HepG2 (cell line): Measurements from ENCODE around the gene LRRC25. TPM values are rescaled to one million over a fixed set of nuclear protein-coding genes. Genes with fewer than 3 reads are reported as not detected.

Experiments
- BRD4 ChIP-seq: sonication (generic); formaldehyde crosslinking; IDR thresholded peaks from 2 replicates; pipeline ENCODE4 v1.4.0; 2020; ENCODE audit warnings: missing genetic modification reagents
- HNRNPUL1 ChIP-seq: fragments of 200-400 bp; formaldehyde crosslinking; IDR thresholded peaks from 2 replicates; pipeline ENCODE4 v1.6.1; 2017; ENCODE audit warnings: low read depth, mild to moderate bottlenecking, low read length, moderate library complexity
- KLF15 ChIP-seq: sonication (generic); formaldehyde crosslinking; IDR thresholded peaks from 2 replicates; pipeline ENCODE4 v1.8.1; 2023; ENCODE audit warnings: borderline replicate concordance, mild to moderate bottlenecking, inconsistent platforms, missing genetic modification reagents, mixed read lengths
- PRDM10 ChIP-seq: sonication (generic); formaldehyde crosslinking; IDR thresholded peaks from 2 replicates; pipeline ENCODE4 v1.4.0; 2020; ENCODE audit warnings: low read depth, missing genetic modification reagents
- RAD21 ChIP-seq: fragments of 450-650 bp; formaldehyde crosslinking; IDR thresholded peaks from 2 replicates; pipeline ENCODE4 v1.5.0; 2020; ENCODE audit warnings: mild to moderate bottlenecking
- RFX3 ChIP-seq: IDR thresholded peaks from 2 replicates; pipeline ENCODE4 v1.6.1; 2016; ENCODE audit warnings: missing biosample characterization, missing genetic modification reagents
- THAP9 ChIP-seq: sonication (generic); formaldehyde crosslinking; IDR thresholded peaks from 2 replicates; pipeline ENCODE4; 2020; ENCODE audit warnings: missing genetic modification reagents, mild to moderate bottlenecking, borderline replicate concordance
- ZFP90 ChIP-seq: sonication (generic); formaldehyde crosslinking; IDR thresholded peaks from 2 replicates; pipeline ENCODE4 v1.8.0; 2022; ENCODE audit warnings: missing genetic modification reagents, mild to moderate bottlenecking, inconsistent platforms, borderline replicate concordance
- ZMYM4 ChIP-seq: sonication (generic); formaldehyde crosslinking; IDR thresholded peaks from 2 replicates; pipeline ENCODE4 v1.8.1; 2023; ENCODE audit warnings: mild to moderate bottlenecking, missing genetic modification reagents
- ZNF276 ChIP-seq: sonication (generic); formaldehyde crosslinking; IDR thresholded peaks from 2 replicates; pipeline ENCODE4 v1.4.0; 2020; ENCODE audit warnings: mild to moderate bottlenecking, low read depth, missing genetic modification reagents
- ZNF34 ChIP-seq: sonication (generic); formaldehyde crosslinking; IDR thresholded peaks from 2 replicates; pipeline ENCODE4 v1.4.0; 2020; ENCODE audit warnings: mild to moderate bottlenecking, missing genetic modification reagents, borderline replicate concordance
- ZNF530 ChIP-seq: sonication (generic); formaldehyde crosslinking; IDR thresholded peaks from 2 replicates; pipeline ENCODE4 v1.5.0; 2020; ENCODE audit warnings: low read depth, mild to moderate bottlenecking, missing genetic modification reagents
- ZNF572 ChIP-seq: sonication (generic); formaldehyde crosslinking; IDR thresholded peaks from 2 replicates; pipeline ENCODE4 v1.5.1; 2020; ENCODE audit warnings: mild to moderate bottlenecking, missing genetic modification reagents
- ZNF770 ChIP-seq: sonication (generic); formaldehyde crosslinking; IDR thresholded peaks from 2 replicates; pipeline ENCODE4 v1.5.0; 2020; ENCODE audit warnings: mild to moderate bottlenecking, missing genetic modification reagents
- polyA plus RNA-seq, 8 experiments: library from polyadenylated mRNA; depleted of rRNA in 3 of 8; stranded (reverse) in 7 of 8; unstranded in 1 of 8; fragments of >200 nt; fragmentation: Illumina TruSeq in 4 of 8; extraction: Trizol in 4 of 8; gene quantifications; 2 replicates each; pipeline versions ENCODE4 v1.2.1 to v1.2.3, GENCODE V29; 2011 to 2016; ENCODE audit warnings: low read depth in 4 of 8, missing spikeins in 1 of 8, mixed read lengths in 1 of 8; ENCODE audit not compliant: insufficient read depth in 1 of 8
- total RNA-seq, 5 experiments: library from RNA; depleted of rRNA; stranded (reverse); fragments of >200 nt; fragmentation: Illumina TruSeq; extraction: Trizol; gene quantifications; 2 replicates each; pipeline ENCODE4 v1.2.3, GENCODE V29; 2016; ENCODE audit warnings: low read depth in 1 of 5
- TF ChIP-seq, protein P1 (sequence below): sonication (generic); formaldehyde crosslinking; IDR thresholded peaks from 2 replicates; pipeline ENCODE4 v1.5.0; 2020; ENCODE audit warnings: mild to moderate bottlenecking, missing genetic modification reagents, moderate library complexity

LRRC25 gene
- total and polyA plus RNA-seq, 2 of the 13 experiments (the other 11 are each of a cell fraction or from before 2014, with no cell fraction given), result 0.13 to 0.53 TPM

DNA sequence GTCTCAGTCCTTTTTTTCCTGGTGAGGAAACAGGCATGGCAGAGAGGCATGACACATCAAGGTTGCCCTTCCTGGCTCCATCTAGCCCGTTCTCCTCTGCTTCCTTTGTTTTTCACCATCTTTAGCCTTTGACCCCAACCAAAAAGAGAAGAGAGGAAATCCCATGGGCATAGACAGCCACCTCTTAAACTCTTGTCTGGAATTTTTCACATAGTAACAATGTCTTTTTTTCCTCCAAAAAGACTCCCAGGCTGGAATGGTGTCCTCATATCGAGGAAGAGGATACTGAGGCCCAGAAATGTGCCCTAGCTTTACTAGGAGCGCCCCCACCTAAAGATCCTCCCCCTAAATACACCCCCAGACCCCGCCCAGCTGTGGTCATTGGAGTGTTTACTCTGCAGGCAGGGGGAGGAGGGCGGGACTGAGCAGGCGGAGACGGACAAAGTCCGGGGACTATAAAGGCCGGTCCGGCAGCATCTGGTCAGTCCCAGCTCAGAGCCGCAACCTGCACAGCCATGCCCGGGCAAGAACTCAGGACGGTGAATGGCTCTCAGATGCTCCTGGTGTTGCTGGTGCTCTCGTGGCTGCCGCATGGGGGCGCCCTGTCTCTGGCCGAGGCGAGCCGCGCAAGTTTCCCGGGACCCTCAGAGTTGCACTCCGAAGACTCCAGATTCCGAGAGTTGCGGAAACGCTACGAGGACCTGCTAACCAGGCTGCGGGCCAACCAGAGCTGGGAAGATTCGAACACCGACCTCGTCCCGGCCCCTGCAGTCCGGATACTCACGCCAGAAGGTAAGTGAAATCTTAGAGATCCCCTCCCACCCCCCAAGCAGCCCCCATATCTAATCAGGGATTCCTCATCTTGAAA, 11.5 kb downstream of the LRRC25 start, which contains the start of gene GDF15 (continued):
- TF ChIP-seq ZNF572 (no peak), ZNF34 (CRISPR knock-in tag) (peak; percentile 92; the same call in 1 of the 2 replicates), KLF15 (CRISPR knock-in tag) (peak; percentile 80; the same call in 1 of the 2 replicates), ZNF276 (CRISPR knock-in tag) (peak; percentile 90), RAD21 (CRISPR knock-in tag) (peak; percentile 93), HNRNPUL1 (no peak), PRDM10 (CRISPR knock-in tag) (peak; percentile 82), BRD4 (CRISPR knock-in tag) (peak; percentile 87), ZFP90 (CRISPR knock-in tag) (peak; percentile 91), THAP9 (CRISPR knock-in tag) (peak; percentile 59; the same call in 1 of the 2 replicates), ZNF530 (CRISPR knock-in tag) (no peak; the same call in 1 of the 2 replicates), RFX3 (CRISPR knock-in tag) (no peak), ZMYM4 (CRISPR knock-in tag) (peak; percentile 92), ZNF770 (CRISPR knock-in tag) (peak; percentile 67)
- TF ChIP-seq, protein P1, sequence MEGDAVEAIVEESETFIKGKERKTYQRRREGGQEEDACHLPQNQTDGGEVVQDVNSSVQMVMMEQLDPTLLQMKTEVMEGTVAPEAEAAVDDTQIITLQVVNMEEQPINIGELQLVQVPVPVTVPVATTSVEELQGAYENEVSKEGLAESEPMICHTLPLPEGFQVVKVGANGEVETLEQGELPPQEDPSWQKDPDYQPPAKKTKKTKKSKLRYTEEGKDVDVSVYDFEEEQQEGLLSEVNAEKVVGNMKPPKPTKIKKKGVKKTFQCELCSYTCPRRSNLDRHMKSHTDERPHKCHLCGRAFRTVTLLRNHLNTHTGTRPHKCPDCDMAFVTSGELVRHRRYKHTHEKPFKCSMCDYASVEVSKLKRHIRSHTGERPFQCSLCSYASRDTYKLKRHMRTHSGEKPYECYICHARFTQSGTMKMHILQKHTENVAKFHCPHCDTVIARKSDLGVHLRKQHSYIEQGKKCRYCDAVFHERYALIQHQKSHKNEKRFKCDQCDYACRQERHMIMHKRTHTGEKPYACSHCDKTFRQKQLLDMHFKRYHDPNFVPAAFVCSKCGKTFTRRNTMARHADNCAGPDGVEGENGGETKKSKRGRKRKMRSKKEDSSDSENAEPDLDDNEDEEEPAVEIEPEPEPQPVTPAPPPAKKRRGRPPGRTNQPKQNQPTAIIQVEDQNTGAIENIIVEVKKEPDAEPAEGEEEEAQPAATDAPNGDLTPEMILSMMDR (CRISPR knock-in tag), result peak; percentile 95
